GM12891 (cell line): Measurements from ENCODE around the gene FOXP4.

Source experiments
- POLR2A ChIP-seq: IDR thresholded peaks from 2 replicates; pipeline ENCODE4 v1.6.1; 2011; ENCODE audit warnings: low read depth, low read length, control low read depth
- POLR2AphosphoS5 ChIP-seq: IDR thresholded peaks from 2 replicates; pipeline ENCODE4 v1.6.1; 2011; ENCODE audit warnings: low read depth, low read length, control low read depth

DNA sequence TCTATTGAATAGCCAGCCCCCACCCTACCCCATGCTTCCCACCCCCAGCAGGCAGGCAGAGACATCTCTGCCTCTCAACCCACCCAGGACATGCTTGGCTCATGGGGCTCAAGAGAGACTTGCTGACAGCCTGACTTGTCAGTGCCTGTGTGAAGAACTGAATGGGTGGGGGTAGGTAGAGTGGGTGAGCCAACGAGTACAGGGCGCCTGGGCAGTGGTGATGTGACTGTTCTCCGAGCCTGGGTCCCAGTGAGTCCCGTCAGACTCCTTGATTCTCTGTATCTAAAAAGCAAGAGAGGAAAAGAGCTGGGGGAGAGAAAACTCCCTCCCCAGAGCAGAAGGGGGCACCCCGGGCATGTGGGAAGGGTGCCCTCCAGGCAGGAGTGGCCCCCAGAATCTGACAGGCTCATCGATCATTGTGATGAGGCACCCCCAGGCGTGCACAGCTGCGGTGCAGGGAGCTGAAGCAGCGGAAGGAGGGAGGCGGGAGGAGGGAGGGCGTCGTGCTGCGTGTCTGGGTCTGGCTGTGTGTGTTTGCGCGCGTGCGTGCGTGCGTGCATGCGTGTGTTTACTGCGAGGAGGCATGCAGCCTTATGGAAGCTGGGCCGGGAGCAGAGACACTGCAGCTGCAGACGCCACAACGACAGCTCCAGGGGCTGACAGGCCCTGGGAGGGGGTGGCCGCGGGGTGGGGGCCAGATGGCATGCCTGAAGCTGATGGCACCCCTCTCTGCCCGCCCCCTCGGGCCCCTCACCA is 40.2 kb downstream of the FOXP4 start:
- no peak for TF ChIP-seq POLR2A
- no peak for TF ChIP-seq POLR2AphosphoS5
